Osteocyte (in vitro differentiated cells): Measurements from ENCODE around the gene CCDC158. TPM values are rescaled to one million over a fixed set of nuclear protein-coding genes. Genes with fewer than 3 reads are reported as not detected.

ENCODE experiments used
- DNase-seq: peaks from one replicate; pipeline ENCODE4 v3.0.0; 2021; ENCODE audit warnings: mixed read lengths; ENCODE audit not compliant: unreplicated experiment; ENCODE audit errors: extremely low spot score
- H3K27ac Mint-ChIP-seq: one replicate; pipeline ENCODE4 v1.8.0; 2021; ENCODE audit warnings: mild to moderate bottlenecking, mixed read lengths; ENCODE audit not compliant: unreplicated experiment
- H3K27me3 Mint-ChIP-seq: one replicate; pipeline ENCODE4 v1.8.0; 2021; ENCODE audit warnings: mixed read lengths; ENCODE audit not compliant: unreplicated experiment
- H3K36me3 Mint-ChIP-seq: one replicate; pipeline ENCODE4 v1.8.0; 2021; ENCODE audit warnings: mixed read lengths; ENCODE audit not compliant: unreplicated experiment
- H3K4me1 Mint-ChIP-seq: one replicate; pipeline ENCODE4 v1.8.0; 2021; ENCODE audit warnings: mixed read lengths; ENCODE audit not compliant: unreplicated experiment
- H3K4me3 Mint-ChIP-seq: one replicate; pipeline ENCODE4 v1.8.0; 2021; ENCODE audit warnings: mild to moderate bottlenecking, moderate library complexity, mixed read lengths; ENCODE audit not compliant: unreplicated experiment
- H3K9me3 Mint-ChIP-seq: one replicate; pipeline ENCODE4 v1.8.0; 2021; ENCODE audit warnings: mixed read lengths; ENCODE audit not compliant: unreplicated experiment
- total RNA-seq: library from RNA; stranded (reverse); gene quantifications from 2 replicates; pipeline ENCODE4 v1.2.1, GENCODE V29; 2021
- TF ChIP-seq, protein P1 (sequence below): fragments of 200-600 bp; sonication (generic); IDR thresholded peaks from 2 replicates; pipeline ENCODE4 v1.5.0; 2021; ENCODE audit warnings: antibody characterized with exemption, mild to moderate bottlenecking, moderate library complexity

CCDC158 gene
- total RNA-seq, 1 donor from 2014 or later: not detected

- H3K27ac Mint-ChIP-seq: no peak overlapping the region
- no peak overlapping the region for H3K4me3 Mint-ChIP-seq
- peaks cover under 1% of the 10 kb centered on the region for H3K4me1 Mint-ChIP-seq
- H3K9me3 Mint-ChIP-seq: peaks cover 18% of the 10 kb centered on the region
- H3K36me3 Mint-ChIP-seq: peaks cover 15% of the 10 kb centered on the region
- TF ChIP-seq, protein P1, sequence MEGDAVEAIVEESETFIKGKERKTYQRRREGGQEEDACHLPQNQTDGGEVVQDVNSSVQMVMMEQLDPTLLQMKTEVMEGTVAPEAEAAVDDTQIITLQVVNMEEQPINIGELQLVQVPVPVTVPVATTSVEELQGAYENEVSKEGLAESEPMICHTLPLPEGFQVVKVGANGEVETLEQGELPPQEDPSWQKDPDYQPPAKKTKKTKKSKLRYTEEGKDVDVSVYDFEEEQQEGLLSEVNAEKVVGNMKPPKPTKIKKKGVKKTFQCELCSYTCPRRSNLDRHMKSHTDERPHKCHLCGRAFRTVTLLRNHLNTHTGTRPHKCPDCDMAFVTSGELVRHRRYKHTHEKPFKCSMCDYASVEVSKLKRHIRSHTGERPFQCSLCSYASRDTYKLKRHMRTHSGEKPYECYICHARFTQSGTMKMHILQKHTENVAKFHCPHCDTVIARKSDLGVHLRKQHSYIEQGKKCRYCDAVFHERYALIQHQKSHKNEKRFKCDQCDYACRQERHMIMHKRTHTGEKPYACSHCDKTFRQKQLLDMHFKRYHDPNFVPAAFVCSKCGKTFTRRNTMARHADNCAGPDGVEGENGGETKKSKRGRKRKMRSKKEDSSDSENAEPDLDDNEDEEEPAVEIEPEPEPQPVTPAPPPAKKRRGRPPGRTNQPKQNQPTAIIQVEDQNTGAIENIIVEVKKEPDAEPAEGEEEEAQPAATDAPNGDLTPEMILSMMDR: no peak
- H3K27me3 Mint-ChIP-seq: peaks cover 20% of the 10 kb centered on the region
- DNase-seq: no peak
Measured at GRCh38 chr4:76313547-76313946, 107.4 kb downstream of the CCDC158 start.

- peaks cover 15% of the 10 kb centered on the region for H3K36me3 Mint-ChIP-seq
- no peak overlapping the region for H3K4me3 Mint-ChIP-seq
- TF ChIP-seq, protein P1: no peak
- no peak for DNase-seq
- H3K27ac Mint-ChIP-seq: no peak overlapping the region
- peaks cover 6% of the 10 kb centered on the region for H3K4me1 Mint-ChIP-seq
- H3K9me3 Mint-ChIP-seq: peaks cover 18% of the 10 kb centered on the region
- peaks cover 12% of the 10 kb centered on the region for H3K27me3 Mint-ChIP-seq
Measured at GRCh38 chr4:76312457-76312856, 108.5 kb downstream of the CCDC158 start.

- DNase-seq: no peak
- H3K4me3 Mint-ChIP-seq: no peak overlapping the region
- TF ChIP-seq, protein P1: no peak
- no peak overlapping the region for H3K27ac Mint-ChIP-seq
- peaks cover 6% of the 10 kb centered on the region for H3K27me3 Mint-ChIP-seq
- H3K36me3 Mint-ChIP-seq: peaks cover 13% of the 10 kb centered on the region
- peaks cover 9% of the 10 kb centered on the region for H3K4me1 Mint-ChIP-seq
- H3K9me3 Mint-ChIP-seq: peaks cover 12% of the 10 kb centered on the region
Measured at GRCh38 chr4:76311896-76312331, 109.0 kb downstream of the CCDC158 start.

- peaks cover under 1% of the 10 kb centered on the region for H3K9me3 Mint-ChIP-seq
- H3K4me1 Mint-ChIP-seq: peaks cover 9% of the 10 kb centered on the region
- no peak for DNase-seq
- H3K36me3 Mint-ChIP-seq: peaks cover 11% of the 10 kb centered on the region
- TF ChIP-seq, protein P1: no peak
- H3K27me3 Mint-ChIP-seq: no peaks in the 10 kb centered on the region
- no peak overlapping the region for H3K27ac Mint-ChIP-seq
- no peak overlapping the region for H3K4me3 Mint-ChIP-seq
Measured at GRCh38 chr4:76310683-76311082, 110.3 kb downstream of the CCDC158 start.

DNA sequence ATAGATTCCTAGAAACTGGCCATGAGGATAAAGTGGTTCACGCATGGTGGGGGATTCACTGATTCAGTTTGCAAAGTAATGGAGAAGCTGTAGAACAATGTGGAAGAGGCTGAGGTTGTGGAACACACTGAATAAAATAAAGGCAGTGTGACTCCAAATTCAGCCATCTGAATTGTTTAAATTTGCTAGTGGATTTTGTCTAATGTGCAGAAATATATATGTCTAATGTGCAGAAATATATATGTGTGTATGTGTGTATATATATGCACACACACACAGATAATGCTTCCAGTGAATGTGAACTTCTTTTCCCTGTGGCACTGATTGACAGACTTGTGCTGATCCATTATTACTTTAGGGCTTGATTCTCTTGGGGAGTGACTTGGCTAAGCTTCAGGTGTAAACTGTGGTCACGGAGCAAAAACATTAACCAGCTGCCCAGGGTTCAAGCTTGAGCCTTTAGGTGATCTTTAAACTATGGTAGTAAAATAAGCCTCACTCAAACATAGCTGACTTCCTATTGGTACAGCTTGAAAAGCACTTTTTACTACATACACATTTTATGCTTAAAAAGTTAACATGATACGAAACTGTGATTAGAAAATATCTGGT, 110.9 kb downstream of the CCDC158 start:
- peaks cover 11% of the 10 kb centered on the region for H3K36me3 Mint-ChIP-seq
- no peaks in the 10 kb centered on the region for H3K9me3 Mint-ChIP-seq
- TF ChIP-seq, protein P1: no peak
- H3K4me3 Mint-ChIP-seq: no peak overlapping the region
- H3K4me1 Mint-ChIP-seq: peaks cover 11% of the 10 kb centered on the region
- no peak overlapping the region for H3K27ac Mint-ChIP-seq
- H3K27me3 Mint-ChIP-seq: no peaks in the 10 kb centered on the region
- DNase-seq: no peak
